ENCODE measurements around the gene LSM6.

DNA sequence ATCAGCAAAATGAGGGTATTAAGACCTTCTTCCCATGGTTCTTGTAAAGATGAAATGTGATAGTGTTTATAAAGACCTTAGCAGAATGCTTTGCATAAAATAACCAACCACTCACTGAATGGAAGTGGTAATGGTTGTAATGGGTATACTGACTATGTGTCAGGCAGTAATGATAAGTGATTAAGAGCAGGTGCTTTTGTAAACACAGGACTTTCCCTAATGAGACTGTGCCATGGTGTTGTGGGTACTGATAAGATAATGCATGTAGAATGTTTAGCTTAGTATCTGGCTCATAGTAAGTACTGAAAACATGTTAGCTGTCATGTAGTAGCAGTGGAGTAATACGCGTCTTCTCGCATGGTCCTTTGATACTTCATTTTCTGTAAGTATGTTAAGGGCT is 6.9 kb downstream of the LSM6 start:
- TF ChIP-seq, protein P1, sequence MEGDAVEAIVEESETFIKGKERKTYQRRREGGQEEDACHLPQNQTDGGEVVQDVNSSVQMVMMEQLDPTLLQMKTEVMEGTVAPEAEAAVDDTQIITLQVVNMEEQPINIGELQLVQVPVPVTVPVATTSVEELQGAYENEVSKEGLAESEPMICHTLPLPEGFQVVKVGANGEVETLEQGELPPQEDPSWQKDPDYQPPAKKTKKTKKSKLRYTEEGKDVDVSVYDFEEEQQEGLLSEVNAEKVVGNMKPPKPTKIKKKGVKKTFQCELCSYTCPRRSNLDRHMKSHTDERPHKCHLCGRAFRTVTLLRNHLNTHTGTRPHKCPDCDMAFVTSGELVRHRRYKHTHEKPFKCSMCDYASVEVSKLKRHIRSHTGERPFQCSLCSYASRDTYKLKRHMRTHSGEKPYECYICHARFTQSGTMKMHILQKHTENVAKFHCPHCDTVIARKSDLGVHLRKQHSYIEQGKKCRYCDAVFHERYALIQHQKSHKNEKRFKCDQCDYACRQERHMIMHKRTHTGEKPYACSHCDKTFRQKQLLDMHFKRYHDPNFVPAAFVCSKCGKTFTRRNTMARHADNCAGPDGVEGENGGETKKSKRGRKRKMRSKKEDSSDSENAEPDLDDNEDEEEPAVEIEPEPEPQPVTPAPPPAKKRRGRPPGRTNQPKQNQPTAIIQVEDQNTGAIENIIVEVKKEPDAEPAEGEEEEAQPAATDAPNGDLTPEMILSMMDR (IDR thresholded peaks at IDR 0.05 in 8 of 11, conservative IDR thresholded peaks at IDR 0.05 in 3 of 11), result no peak
- no peak for TF ChIP-seq POLR2A (IDR thresholded peaks at IDR 0.05)
